HTERT RPE-1 (cell line): ENCODE measurements around the gene MBD5.
"Not testable (repeated sequence)": the region's sequence is repeated elsewhere in the genome, so short reads cannot be mapped to it uniquely, and the experiment has no call there.

Experiments used
- in situ Hi-C: fragments of 300-500 bp; cut with MboI; formaldehyde crosslinking; loops from 4 replicates; pipeline ENCODE4 v1.14.3; 2020; ENCODE audit warnings: low sequenced_read_pairs

The MBD5 gene

GRCh38 chr2:148540022-148540421, 519.1 kb downstream of the MBD5 start:
- in situ Hi-C loops, result no loop called here

- in situ Hi-C loops, result no loop called here
Measured at GRCh38 chr2:148541792-148542191, 520.9 kb downstream of the MBD5 start.

GRCh38 chr2:148542614-148543013, 521.7 kb downstream of the MBD5 start:
- in situ Hi-C loops, result no loop called here

- in situ Hi-C loops, result not testable (repeated sequence)
Measured at GRCh38 chr2:148543088-148543540, 522.2 kb downstream of the MBD5 start.

GRCh38 chr2:148545390-148546256, 524.7 kb downstream of the MBD5 start:
- in situ Hi-C loops, result no loop called here

GRCh38 chr2:148546270-148546669, 525.4 kb downstream of the MBD5 start:
- in situ Hi-C loops, result no loop called here

GRCh38 chr2:148548716-148549400, 528.0 kb downstream of the MBD5 start:
- in situ Hi-C loops, result no loop called here

- in situ Hi-C loops, result no loop called here
Measured at GRCh38 chr2:148552675-148553331, 531.9 kb downstream of the MBD5 start.

GRCh38 chr2:148553332-148553887, 532.5 kb downstream of the MBD5 start:
- in situ Hi-C loops, result no loop called here

GRCh38 chr2:148554459-148555247, 533.8 kb downstream of the MBD5 start:
- in situ Hi-C loops, result no loop called here

GRCh38 chr2:148555622-148556294, 534.9 kb downstream of the MBD5 start:
- in situ Hi-C loops, result no loop called here

GRCh38 chr2:148557844-148558436, 537.0 kb downstream of the MBD5 start:
- in situ Hi-C loops, result no loop called here

GRCh38 chr2:148560496-148560895, 539.6 kb downstream of the MBD5 start:
- in situ Hi-C loops, result no loop called here

- in situ Hi-C loops, result no loop called here
Measured at GRCh38 chr2:148561389-148561788, 540.5 kb downstream of the MBD5 start.

- in situ Hi-C loops, result no loop called here
Measured at GRCh38 chr2:148565272-148565894, 544.5 kb downstream of the MBD5 start.
